Osteoblast (primary cell): ENCODE results near the gene UNC5C. TPM values are rescaled to one million over a fixed set of nuclear protein-coding genes. Genes with fewer than 3 reads are reported as not detected.

ENCODE experiments used
- DNase-seq: peaks from one replicate; pipeline ENCODE4 v3.0.0; 2011; ENCODE audit warnings: low spot score, mixed read lengths; ENCODE audit not compliant: insufficient read length; ENCODE audit errors: missing footprints
- H2AFZ ChIP-seq: 2 replicates; pipeline ENCODE4 v1.6.0; 2011; ENCODE audit warnings: mild to moderate bottlenecking, low read length
- H3K27ac ChIP-seq: 2 replicates; pipeline ENCODE4 v1.5.1; 2011; ENCODE audit warnings: mild to moderate bottlenecking, low read depth, low read length, moderate library complexity
- H3K27me3 ChIP-seq: 2 replicates; pipeline ENCODE4 v1.6.0; 2012; ENCODE audit warnings: mild to moderate bottlenecking, control low read depth, inconsistent platforms, low read length, moderate library complexity; ENCODE audit not compliant: insufficient read depth
- H3K36me3 ChIP-seq: 2 replicates; pipeline ENCODE4 v1.5.1; 2011; ENCODE audit warnings: mild to moderate bottlenecking, low read length, control low read depth, moderate library complexity; ENCODE audit not compliant: insufficient read depth
- H3K4me1 ChIP-seq: 2 replicates; pipeline ENCODE4 v1.5.1; 2011; ENCODE audit warnings: mild to moderate bottlenecking, low read length, control low read depth, moderate library complexity; ENCODE audit not compliant: insufficient read depth
- H3K4me2 ChIP-seq: 2 replicates; pipeline ENCODE4 v1.6.0; 2011; ENCODE audit warnings: mild to moderate bottlenecking, low read length; ENCODE audit not compliant: insufficient read depth
- H3K4me3 ChIP-seq: fragments of 200-600 bp; sonication (generic); 3 replicates; pipeline ENCODE4 v1.5.1; 2012; ENCODE audit warnings: mild to moderate bottlenecking, low read length, inconsistent platforms; ENCODE audit not compliant: insufficient read depth
- H3K79me2 ChIP-seq: 2 replicates; pipeline ENCODE4 v1.6.0; 2012; ENCODE audit warnings: mild to moderate bottlenecking, low read length, control low read depth, inconsistent platforms; ENCODE audit not compliant: insufficient read depth
- H3K9me3 ChIP-seq: 2 replicates; pipeline ENCODE4 v1.5.1; 2011; ENCODE audit warnings: low read depth, low read length, control low read depth
- H4K20me1 ChIP-seq: 2 replicates; pipeline ENCODE4 v1.6.0; 2012; ENCODE audit warnings: mild to moderate bottlenecking, low read length, control low read depth; ENCODE audit not compliant: insufficient read depth
- CTCF ChIP-seq: IDR thresholded peaks from 2 replicates; pipeline ENCODE4 v1.5.1; 2011; ENCODE audit warnings: mild to moderate bottlenecking, low read depth, low read length, moderate library complexity; ENCODE audit errors: extremely low read depth
- total RNA-seq: library from RNA; depleted of rRNA; stranded (reverse); fragments of >200 nt; gene quantifications from 2 replicates; pipeline ENCODE4 v1.2.3, GENCODE V29; 2012

Gene UNC5C
- total RNA-seq, 1 donor: 9.0 TPM

DNA sequence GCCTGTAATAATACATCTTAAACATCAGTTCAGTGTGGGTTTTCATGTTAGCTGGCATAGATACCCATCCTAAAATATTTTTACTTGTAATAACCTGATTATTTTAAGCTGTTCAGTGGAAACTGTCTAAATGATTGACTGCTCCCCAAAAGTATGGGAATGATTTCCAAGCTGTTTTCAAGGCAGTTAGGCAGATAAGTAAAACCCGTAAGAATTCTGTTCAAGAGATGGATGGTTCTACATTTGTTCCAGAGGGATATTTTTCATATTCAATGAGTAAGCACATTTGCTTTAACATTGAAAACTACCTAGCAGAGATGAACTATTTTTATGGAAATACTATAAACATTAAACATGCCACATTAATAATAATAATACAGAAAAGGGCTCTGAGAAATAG is 161.1 kb downstream of the UNC5C start:
- no peaks in the 10 kb centered on the region for H3K79me2 ChIP-seq
- no peaks in the 10 kb centered on the region for H3K4me1 ChIP-seq

GRCh38 chr4:95386410-95386809 is 162.4 kb downstream of the UNC5C start:
- Histone ChIP-seq H3K79me2 (no peaks in the 10 kb centered on the region), H4K20me1 (no peaks in the 10 kb centered on the region), H3K27ac (no peak overlapping the region), H3K9me3 (no peaks in the 10 kb centered on the region), H2AFZ (no peak overlapping the region), H3K4me2 (no peak overlapping the region), H3K4me1 (no peaks in the 10 kb centered on the region), H3K27me3 (no peaks in the 10 kb centered on the region), H3K4me3 (no peak overlapping the region), H3K36me3 (no peaks in the 10 kb centered on the region)
- DNase-seq: no peak
- TF ChIP-seq CTCF: no peak

More for the DNA sequence above, 161.1 kb downstream of the UNC5C start:
- no peaks in the 10 kb centered on the region for H4K20me1 ChIP-seq
- no peaks in the 10 kb centered on the region for H3K27me3 ChIP-seq
- no peaks in the 10 kb centered on the region for H3K36me3 ChIP-seq
- no peak for DNase-seq
- H3K4me3 ChIP-seq: no peak overlapping the region
- H3K9me3 ChIP-seq: no peaks in the 10 kb centered on the region
- H3K4me2 ChIP-seq: no peak overlapping the region
- no peak overlapping the region for H3K27ac ChIP-seq
- no peak overlapping the region for H2AFZ ChIP-seq
- no peak for TF ChIP-seq CTCF

DNA sequence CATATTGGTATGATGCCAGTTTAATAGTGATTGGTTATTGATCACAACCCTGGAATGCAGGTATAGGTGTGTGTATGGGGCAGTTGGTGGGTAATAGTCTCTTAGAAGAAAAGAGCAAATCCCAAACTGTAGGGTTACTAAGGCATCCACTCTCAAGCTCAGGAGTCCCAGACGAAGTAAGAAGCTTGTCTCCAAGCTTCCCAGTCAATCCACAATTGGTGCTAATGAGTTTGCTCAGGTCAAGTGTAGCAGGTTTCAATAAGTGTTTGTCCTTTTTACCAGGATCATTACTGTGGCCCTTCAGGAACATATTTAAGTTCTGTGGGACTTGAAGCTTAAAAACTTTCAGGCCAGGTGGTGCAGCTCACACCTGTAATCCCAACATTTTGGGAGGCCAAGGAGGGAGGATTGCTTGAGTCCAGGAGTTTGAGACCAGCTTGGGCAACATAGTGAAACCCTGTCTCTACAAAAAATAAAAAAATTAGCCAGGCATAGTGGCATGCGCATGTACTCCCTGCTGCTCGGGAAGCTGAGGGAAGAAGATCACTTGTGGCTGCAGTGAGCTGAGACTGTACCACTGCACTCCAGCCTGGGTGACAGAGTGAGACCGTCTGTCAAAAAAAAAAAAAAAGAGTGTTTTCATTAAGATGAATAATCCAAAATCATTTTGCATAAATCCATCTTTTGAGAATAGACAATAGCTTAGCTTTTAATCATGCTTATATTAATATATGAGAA is 166.8 kb downstream of the UNC5C start:
- no peak for DNase-seq
- Histone ChIP-seq H2AFZ (no peak overlapping the region), H3K4me3 (no peak overlapping the region), H3K79me2 (no peaks in the 10 kb centered on the region), H3K36me3 (no peaks in the 10 kb centered on the region), H3K27ac (no peak overlapping the region), H3K9me3 (no peaks in the 10 kb centered on the region), H3K4me2 (no peak overlapping the region), H4K20me1 (no peaks in the 10 kb centered on the region), H3K4me1 (no peaks in the 10 kb centered on the region), H3K27me3 (no peaks in the 10 kb centered on the region)
- TF ChIP-seq CTCF: no peak

DNA sequence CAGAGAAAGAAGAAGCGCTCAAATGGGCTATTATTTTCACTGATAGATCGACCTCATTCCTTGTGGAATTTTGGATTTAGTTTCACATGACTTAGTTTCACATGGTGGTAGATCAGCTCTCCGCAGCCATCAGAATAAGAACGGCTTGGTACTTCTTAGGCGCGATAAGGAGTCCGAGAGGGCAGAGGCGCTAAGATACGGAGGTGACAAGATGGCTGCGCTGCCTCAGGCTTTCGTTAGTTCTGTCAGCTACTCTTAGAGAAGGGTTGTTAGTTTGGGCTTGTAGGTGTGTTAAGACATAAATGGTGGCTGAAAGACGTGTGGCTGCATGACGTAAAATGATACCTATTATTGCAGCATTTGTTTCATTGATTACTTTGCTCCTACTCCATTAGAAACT is 169.1 kb downstream of the UNC5C start:
- TF ChIP-seq CTCF: no peak
- Histone ChIP-seq H3K4me3 (no peak overlapping the region), H3K27ac (no peak overlapping the region), H2AFZ (no peak overlapping the region), H3K27me3 (no peaks in the 10 kb centered on the region), H3K4me1 (no peaks in the 10 kb centered on the region), H4K20me1 (no peaks in the 10 kb centered on the region), H3K79me2 (no peaks in the 10 kb centered on the region), H3K36me3 (no peaks in the 10 kb centered on the region), H3K4me2 (no peak overlapping the region), H3K9me3 (no peaks in the 10 kb centered on the region)
- DNase-seq: no peak
